Breast epithelium (tissue), 3 donors: ENCODE results near the gene GNG7.

ENCODE experiments used
- POLR2A ChIP-seq: fragments of 450-650 bp; IDR thresholded peaks from one replicate; pipeline ENCODE4 v1.6.1; 2016; ENCODE audit warnings: antibody characterized with exemption, mild to moderate bottlenecking, moderate library complexity
- POLR2AphosphoS5 ChIP-seq, 3 donors: sonication (generic); formaldehyde crosslinking; IDR thresholded peaks; one replicate each; pipeline ENCODE4 v1.6.1; 2017; ENCODE audit warnings: antibody characterized with exemption in 3 of 3

- no peak for TF ChIP-seq POLR2AphosphoS5 (IDR thresholded peaks at IDR 0.05)
- no peak for TF ChIP-seq POLR2A
These were observed 168.6 kb downstream of the GNG7 start for GRCh38 chr19:2533686-2534422.
